Pons (tissue), 1 donor: ENCODE results near the gene TTC27.
"Not testable (repeated sequence)": the region's sequence is repeated elsewhere in the genome, so short reads cannot be mapped to it uniquely, and the experiment has no call there.

ENCODE experiments used
- DNase-seq: peaks from one replicate; pipeline ENCODE4 v3.0.0-alpha.2; 2016; ENCODE audit warnings: low spot score

The TTC27 gene

DNA sequence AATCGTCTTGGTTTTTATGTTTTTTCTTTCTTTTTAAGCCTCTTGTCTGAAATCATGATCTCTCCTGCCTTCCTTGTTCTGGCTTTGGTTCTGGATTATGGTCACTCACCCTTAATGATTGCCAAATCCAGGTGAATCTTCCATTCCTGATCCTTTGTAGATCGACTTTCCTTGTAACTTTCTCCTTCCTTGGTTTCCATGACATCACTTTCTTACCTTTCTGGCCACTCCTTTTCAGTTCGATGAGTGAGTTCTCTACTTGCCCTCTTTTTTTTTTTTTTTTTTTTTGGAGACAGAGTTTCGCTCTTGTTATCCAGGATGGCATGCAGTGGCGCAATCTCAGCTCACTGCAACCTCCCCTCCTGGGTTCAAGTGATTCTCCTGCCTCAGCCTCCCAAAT lies 179.8 kb downstream of the TTC27 start:
- no peak for DNase-seq

DNA sequence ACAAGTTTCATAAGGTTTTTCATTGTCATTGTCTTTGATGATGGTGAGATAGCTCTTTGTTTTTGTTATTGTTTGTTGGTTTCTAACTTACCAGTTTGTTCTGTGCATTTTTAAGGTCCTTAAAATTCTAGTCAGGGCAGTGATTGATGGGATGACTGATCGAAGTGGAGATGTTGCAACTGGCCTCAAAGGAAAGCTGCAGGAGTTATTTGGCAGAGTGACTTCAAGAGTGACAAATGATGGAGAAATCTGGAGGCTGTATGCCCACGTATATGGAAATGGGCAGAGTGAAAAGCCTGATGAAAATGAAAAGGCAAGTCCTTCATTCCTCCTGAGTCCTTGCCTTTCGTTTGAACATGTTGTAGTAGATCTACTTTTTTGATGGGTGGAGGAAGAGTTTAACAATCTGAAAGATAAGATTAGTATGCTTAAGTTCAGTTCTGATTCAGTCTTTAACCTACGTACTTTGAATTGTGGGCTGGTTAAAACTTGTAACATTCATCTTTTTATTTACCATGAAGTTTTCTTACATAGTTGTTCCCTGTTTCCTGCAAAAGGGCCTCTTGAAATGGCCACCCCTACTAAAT lies 183.2 kb downstream of the TTC27 start:
- peak; percentile 4 for DNase-seq

DNA sequence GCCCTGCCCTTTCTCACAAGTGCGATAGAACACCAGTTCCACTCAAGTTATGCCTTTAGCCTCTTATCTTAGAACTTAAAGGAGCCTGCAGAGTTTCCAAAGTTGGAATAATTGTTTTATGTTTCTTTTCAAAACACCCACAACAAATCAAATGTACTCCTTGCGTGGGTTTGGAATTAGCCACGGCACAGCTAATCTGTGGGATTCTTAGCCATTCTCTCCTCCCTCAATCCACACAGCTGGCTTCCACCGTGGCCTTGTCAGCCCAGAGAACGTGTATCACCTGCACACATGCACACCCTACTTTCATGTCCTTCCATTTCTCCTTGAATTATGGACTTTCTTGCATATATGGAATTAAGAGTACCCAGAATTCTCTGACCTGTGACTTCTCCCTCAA lies 183.8 kb downstream of the TTC27 start:
- DNase-seq, result no peak

DNA sequence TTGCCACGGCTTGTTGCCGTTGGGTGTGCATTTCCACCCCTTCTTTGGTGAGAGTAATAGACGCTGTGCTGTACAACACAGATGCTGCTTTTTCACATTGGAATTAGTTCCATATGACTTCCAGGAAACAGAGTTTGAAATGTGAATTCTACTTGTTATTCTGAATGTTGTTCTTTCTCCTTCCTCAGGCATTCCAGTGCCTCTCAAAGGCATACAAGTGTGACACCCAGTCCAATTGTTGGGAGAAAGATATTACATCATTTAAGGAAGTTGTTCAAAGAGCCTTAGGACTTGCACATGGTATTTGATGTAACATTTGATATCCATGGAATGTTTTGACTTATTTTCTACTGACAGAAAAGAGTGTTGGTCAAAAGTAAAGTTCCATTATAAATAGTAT lies 184.5 kb downstream of the TTC27 start:
- DNase-seq, result no peak

DNA sequence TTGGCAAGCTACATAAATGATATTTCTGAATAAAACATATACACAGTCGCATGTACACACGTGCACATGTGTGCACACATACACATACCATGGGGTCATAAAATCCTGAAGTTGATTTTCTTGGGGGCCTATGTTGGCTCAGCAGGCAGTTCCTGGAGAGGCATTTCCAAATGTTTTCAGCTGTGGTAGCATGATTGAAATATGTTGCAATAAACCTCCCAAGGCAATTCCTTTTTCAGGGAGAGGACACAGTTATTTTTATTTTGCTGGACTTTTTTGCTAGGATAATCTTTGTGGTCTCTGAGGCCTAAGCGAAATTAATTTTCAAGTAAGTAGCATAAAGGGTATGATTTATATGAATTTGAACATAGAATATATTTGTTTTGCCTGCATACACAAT lies 192.2 kb downstream of the TTC27 start:
- DNase-seq, result no peak

DNA sequence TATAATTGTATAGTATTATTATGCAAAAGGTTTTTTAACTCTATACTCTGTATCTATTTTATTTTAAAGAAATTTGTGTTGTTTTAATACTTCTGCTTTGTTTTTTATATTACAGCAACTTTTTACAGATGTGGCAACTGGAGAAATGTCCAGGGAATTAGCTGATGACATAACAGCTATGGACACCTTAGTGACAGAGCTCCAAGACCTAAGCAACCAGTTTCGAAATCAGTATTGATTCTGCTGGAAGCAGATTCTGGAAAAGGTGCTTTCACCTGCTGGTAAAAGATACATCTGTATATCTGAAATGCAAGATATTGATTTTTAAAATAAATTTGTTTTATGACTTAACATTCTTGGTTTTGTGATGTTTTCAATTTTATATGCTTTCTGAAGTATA lies 192.9 kb downstream of the TTC27 start:
- no peak for DNase-seq

DNA sequence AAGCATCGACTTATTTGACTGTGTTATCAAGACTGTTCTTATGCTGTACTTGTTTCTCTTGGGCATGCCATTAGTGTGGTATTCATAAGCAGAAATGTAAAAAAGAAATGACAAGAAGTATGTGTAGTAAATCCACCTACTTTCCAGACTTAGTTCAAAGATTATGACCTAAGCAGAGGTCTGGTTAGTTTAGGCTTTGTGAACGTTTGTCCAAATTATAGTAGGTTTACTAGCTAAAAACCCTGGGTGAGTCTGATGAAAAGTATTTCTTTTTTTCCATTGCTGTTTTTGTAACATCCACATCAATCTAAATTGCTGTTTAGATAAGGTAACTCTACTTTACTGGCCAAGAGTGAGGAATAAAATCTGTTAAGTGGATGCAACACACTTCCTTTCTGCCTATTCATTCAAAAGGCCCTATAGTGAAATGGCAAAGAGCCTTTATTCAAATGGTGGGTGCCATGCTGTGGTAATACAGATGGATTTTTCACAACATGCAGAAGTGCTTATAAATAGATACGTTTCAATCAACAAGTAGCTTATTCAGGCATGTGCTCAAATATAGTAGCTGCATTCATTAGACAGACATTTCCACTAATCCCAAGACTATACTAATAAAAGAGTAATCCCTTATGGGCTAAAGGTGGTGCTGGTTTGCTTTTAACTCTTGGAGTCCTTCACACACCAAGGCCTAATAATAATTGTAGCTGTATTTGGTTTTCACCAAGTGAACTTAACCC lies 196.4 kb downstream of the TTC27 start:
- peak; percentile 51 for DNase-seq

DNA sequence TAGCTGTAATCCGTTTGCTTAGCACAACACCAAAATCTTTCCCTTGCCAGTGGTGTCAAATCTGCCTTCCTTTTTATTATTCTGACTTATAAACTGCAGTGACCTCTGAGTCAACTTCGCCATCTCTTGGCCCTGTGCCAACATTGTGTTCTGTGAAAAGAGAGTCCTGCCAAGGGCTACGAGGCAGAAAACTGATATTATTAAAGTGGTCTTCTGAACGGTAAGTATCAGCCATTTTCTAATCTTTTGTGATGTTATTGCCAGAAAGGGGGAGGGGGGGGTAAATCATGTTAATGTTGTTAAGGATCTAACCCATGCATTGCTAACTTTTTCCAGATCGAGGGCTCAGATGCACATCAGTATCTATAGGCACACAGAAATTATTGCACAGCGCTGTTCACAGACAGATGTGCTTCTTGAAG lies 197.5 kb downstream of the TTC27 start:
- peak; percentile 74 for DNase-seq

DNA sequence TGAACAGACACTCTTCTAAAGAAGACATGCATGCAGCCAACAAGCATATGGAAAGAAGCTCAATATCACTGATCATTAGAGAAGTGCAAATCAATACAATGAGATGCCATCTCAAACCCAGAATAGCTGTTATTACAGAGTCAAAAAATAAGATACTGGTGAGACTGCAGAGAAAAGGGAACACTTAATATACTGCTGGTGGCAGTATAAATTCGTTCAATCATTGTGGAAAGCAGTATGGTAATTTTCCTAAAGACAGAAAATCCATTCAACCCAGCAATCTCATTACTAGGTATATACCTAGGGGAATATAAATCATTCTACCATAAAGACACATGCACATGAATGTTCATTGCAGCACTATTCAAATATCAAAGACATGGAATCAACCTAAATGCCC lies 202.3 kb downstream of the TTC27 start:
- no peak for DNase-seq

DNA sequence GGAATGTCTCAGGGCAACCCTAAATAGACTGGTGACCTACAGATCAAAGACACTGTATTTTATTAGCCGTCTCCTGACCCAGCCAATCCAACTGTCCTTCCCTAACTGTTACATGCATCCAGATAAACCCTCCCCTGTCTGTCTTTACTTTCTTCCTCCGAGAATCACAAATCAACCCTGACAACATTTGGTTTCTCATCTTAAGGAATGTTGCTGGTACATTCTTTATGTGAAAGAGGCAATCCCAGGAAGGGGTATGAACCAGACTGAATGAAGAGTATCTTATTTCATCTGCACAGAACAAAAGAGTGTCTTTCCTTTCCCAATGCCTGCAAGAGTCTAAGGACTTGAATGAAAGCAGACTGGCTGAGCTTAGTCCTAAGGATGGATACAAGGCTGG lies 205.0 kb downstream of the TTC27 start:
- DNase-seq, result no peak

DNA sequence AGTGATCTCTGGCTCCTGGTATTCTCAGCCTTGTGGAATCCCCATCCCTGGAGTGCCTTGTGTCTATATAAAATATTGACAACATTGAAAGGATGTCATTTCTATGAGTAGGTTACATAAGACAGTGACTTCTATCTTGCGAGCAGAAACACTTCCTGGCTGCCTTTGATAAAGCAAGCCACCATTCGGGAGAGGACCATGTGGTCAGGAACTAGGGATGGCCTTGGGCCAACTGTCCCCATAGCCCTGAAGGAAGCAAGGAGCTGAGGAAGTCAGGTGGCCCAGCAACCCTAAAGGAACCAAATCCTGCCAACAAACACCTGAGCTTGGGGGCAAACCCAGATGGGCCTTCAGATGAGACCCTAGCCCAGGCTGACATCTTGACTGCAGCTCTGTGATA lies 205.9 kb downstream of the TTC27 start:
- no peak for DNase-seq

DNA sequence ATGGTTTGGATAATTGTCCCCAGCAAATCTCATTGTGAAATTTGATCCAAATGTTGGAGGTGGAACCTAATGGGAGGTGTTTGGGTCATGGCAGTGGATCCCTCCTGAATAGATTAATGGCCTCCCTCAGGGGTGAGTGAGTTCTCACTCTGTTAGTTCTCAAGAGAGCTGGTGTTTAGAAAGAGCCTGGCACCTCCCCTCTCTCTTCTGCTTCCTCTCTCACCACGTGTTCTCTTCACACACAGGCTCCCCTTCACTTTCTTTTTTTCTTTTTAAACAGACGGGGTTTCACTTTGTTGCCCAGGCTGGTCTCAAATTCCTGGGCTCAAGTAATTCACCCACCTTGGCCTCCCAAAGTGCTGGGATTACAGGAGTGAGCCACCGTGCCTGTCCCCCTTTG lies 207.3 kb downstream of the TTC27 start:
- no peak for DNase-seq

DNA sequence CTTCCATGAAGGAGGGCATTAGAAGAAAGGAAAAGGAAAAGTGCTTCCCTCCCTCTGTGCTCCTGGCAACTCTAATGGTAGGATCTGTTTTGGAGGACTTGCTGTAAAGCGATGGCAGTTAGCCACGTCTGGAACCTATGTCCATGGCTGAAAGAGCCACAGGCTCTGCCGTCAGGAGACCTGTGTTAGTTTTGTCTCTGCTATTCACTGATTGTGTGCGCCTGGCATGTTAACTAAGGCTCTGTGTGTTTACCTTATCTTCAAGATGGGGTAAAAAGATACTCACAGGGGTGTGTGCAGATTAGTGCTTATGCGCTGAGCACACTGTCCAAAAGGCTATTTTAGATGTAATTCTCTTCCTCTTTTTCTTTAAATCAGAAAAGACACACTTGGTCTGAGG lies 209.1 kb downstream of the TTC27 start:
- no peak for DNase-seq

DNA sequence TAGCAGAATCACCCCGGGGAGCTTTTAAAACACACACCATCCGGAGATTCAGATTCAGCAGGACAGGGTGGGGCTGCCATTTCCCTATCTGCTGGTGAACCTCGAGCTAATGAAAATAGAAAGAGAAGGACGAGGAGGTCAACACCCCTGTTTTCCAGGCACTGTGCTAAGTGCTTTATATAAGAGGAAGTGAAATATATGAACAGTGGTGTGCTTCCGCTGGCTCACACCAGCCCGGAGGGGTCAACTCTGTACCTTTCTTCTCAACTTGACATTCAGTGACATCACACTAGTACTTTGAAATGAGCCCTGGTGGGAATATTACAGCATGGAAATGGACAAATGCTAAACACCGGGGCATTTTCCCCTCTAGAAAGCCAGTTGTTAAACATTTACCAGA lies 210.6 kb downstream of the TTC27 start:
- no peak for DNase-seq

DNA sequence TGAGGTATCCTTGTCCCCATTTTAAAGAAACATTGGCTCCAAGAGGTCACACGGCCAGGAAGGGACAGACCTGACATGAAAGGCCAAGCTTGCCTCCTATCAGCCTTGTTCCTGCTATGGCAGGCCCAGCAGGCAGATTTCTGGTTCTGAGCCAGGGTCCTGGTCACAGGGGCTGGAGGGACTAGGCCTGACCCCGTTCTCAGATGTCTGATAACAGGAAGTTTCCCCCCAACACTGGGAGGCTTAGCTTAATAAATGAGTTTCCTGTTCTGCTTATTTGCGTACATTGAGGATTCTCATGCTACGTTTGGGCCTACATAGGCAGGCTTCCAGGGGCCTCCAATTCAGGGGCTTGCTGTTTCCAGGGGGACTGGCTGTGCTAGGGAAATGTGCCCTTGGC lies 211.1 kb downstream of the TTC27 start:
- DNase-seq, result no peak

DNA sequence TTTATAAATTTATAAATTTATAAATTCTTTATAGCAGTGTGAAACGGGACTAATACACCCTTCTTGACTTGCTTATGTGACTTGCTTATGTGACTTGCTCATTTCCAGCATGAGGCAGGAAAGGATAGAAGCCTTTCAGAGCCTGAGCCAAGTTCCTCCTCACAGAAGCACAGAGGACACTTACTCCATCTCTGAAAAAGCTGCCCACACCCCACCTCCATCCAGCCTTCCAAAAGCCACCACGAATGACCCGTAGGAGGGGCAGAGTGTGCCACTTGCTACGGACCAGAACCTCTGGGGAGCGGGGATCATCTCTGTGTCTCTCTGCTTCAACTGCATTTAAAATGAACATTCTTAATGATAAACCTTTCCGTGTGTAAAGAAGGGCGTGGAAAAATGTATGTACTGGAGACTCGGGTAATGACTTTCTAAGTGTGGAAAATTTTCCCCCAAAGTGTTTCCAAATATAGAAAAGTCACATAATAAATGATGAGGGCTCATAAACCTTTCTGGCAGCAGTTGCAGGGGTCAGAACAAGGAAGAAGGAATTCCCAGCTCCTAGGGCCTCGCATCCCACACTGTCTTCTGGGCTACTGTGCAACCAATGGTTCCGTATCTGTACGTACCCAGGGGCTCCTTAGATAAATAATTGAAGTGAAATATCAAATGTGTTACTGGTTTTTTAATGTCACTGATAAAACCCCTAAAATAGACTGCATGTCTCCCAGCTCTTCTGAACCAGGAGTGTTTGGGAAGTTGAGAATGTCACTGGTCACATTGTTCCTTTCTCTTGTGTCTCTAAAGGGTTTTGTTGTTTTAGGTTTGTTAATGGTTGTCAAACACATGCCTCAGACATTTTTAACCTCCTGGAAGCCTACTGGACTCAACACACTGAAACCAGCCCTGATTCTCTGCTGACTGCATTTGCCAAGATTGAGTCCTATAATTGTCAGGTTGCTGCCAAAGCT lies 214.4 kb downstream of the TTC27 start:
- no peak for DNase-seq

DNA sequence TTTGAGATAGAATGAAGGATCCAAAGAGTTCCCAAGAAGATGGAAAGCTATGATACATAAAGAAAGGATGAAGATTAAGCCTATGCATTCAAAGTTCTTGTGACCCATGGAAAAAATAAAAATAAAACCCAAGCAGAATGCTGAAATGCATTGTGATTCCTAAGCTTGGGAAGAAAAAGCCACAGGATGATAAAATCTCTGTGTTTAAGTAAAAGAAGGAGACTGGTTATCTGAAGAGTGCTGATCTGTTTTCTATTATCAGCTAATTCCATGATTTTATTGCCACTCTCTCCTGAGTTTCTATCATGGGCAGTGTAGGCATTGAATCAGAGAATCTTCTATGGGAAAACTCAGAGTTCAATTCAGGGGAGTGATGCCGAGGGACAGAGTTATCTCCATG lies 215.8 kb downstream of the TTC27 start:
- no peak for DNase-seq

DNA sequence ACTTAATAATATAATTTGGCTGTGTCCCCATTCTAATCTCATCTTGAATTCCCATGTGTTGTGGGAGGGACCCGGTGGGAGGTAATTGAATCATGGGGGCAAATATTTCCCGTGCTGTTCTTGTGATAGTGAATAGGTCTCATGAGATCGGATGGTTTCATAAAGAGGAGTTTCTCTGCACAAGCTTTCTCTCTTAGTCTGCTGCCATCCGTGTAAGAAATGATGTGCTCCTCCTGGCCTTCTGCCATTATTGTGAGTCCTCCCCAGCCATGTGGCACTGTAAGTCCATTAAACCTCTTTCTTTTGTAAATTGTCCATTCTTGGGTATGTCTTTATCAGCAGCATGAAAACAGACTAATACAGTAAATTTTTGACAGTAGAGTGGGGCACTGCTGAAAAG lies 216.4 kb downstream of the TTC27 start:
- no peak for DNase-seq

DNA sequence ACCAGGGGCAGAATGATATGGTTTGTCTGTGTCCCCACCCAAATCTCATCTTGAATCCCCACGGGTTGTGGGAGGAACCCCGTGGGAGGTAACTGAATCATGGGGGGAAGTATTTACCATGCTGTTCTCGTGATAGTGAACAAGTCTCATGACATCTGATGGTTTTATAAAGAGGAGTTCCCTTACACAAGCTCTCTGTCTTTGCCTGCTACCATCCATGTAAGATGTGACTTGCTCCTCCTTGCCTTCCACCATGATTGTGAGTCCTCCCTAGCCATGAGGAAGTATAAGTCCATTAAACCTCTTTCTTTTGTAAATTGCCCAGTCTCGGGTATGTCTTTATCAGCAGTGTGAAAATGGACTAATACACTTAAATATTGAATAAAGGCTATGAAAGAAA lies 218.4 kb downstream of the TTC27 start:
- DNase-seq, result not testable (repeated sequence)

DNA sequence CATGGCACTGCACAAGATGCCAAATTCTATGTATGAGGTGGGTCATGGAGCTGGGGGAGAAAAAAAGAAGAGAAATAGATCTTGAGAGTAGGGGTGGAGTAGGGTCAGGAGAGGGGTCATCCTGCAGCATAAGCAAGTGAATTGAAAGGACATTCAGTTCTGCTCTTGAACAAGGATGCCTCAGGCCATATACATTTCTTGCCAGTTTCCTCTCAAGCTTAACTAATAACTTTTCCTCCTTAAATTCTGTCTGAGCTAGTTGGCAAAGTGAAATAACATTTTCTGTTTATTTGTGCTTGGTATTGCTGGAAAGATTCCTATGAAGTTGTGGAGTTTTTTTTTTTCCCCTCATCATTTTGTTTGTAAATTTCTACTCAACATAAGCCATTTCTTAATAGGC lies 219.9 kb downstream of the TTC27 start:
- no peak for DNase-seq

DNA sequence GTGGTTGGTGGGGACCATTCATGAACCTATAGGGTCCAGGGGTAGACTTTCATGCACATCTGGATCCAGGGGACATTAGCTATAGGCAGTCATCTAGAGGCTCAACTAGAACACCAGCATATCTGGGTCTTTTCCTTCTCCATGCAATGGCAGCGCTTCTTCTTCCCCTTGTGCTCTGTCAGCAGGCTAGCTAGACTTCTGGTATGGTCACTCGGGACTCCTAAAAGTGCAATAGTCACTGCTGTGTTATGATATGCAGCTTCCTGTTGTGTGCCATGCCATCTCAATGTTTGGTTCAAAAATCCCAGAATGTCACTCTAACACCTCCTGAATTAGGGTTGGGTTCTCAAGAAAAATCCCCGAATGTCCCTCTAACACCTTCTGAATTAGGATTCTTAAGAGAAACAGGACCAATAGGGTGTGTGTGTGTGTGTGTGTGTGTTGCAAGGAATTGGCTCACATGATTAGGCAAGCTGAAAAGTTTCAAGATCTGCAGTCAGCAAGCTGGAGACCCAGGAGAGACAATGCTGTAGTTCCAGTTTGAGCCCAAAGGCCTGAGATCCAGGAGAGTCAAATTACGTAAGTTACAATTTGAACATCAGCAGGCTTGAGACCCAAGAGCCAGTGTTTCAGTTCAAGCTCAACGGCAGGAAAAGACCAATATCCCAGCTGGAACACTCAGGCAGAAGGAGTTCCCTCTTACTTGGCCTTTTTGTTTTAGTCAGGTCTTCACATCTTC lies 221.8 kb downstream of the TTC27 start:
- DNase-seq, result no peak

DNA sequence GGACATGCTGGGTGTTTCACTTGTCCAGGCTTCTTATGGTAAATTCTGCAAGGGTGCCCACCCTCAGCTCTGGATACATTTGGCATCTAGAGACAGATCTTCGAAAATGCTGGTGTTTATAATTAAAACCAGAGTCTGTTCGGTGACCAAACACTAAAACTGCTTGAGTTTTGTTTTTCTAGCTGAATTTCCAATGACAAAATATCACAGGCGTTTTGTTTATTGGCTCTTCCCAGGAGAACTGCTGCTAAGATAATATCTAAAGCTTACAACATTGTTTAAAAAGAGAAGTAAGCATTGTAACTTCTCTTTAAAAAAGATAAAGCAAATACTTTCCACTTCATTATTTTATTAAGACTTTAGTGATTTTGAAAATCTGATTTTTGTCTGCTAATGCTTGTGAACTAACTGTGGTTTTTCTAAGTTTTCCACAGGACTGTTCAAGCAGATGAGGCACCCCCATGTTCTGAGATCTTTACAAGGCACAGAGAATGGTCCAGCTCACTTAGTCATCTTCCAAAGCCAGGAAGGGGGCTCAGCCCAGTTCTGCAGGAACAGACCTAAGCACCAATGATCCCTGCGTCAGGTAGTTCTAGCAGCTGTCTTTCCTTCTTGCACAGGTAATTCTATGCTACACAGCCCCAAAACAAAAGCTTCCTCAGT lies 224.1 kb downstream of the TTC27 start:
- no peak for DNase-seq
